PFSK-1 (cell line): ENCODE data around the gene CHID1.

ENCODE experiments used
- FOXP2 ChIP-seq: optimal IDR thresholded peaks from 2 replicates; pipeline ENCODE3; 2011; ENCODE audit warnings: borderline replicate concordance, control low read depth, inconsistent platforms; ENCODE audit not compliant: insufficient read depth; ENCODE audit errors: extremely low read length, extremely low read depth
- POLR2AphosphoS5 ChIP-seq: IDR thresholded peaks from 2 replicates; pipeline ENCODE4 v1.6.1; 2012; ENCODE audit warnings: low read depth, mild to moderate bottlenecking, control low read depth, low read length, moderate library complexity
- REST ChIP-seq, 2 experiments: IDR thresholded peaks; 2 replicates each; pipeline versions ENCODE4 v1.6.1 to v1.8.0; 2011 to 2012; ENCODE audit warnings: low read depth in 2 of 2, low read length in 2 of 2, control low read depth in 1 of 2, inconsistent platforms in 1 of 2, mild to moderate bottlenecking in 1 of 2, moderate library complexity in 1 of 2; ENCODE audit not compliant: insufficient read depth in 1 of 2
- SIN3A ChIP-seq: IDR thresholded peaks from 2 replicates; pipeline ENCODE4 v1.6.1; 2012; ENCODE audit warnings: mild to moderate bottlenecking, low read length, moderate library complexity, borderline replicate concordance; ENCODE audit not compliant: insufficient read depth
- TAF1 ChIP-seq: IDR thresholded peaks from 2 replicates; pipeline ENCODE4 v1.6.1; 2012; ENCODE audit warnings: low read length, control low read depth, borderline replicate concordance; ENCODE audit not compliant: insufficient read depth

CHID1 gene

GRCh38 chr11:910044-910588 lies 494 bp downstream of the CHID1 start:
- TF ChIP-seq TAF1 (no peak), REST (IDR thresholded peaks at IDR 0.05; ENCODE audit: insufficient read depth in 1 of 2, low read depth in 2 of 2, low read length in 2 of 2) (no peak), POLR2AphosphoS5 (no peak), FOXP2 (no peak), SIN3A (no peak)

- TF ChIP-seq SIN3A (no peak), REST (IDR thresholded peaks at IDR 0.05; ENCODE audit: insufficient read depth in 1 of 2, low read depth in 2 of 2, low read length in 2 of 2) (no peak), TAF1 (no peak), FOXP2 (no peak), POLR2AphosphoS5 (no peak)
Observed at GRCh38 chr11:909406-909805, 1.2 kb downstream of the CHID1 start.

GRCh38 chr11:908273-908672 lies 2.3 kb downstream of the CHID1 start:
- TF ChIP-seq FOXP2 (no peak), TAF1 (no peak), REST (IDR thresholded peaks at IDR 0.05; ENCODE audit: insufficient read depth in 1 of 2, low read depth in 2 of 2, low read length in 2 of 2) (0 out of 4 replicates have a peak, but pooled peaks of 1 of the 2 experiments have one; percentile 46)

GRCh38 chr11:907668-908067 lies 2.9 kb downstream of the CHID1 start:
- TF ChIP-seq POLR2AphosphoS5: no peak
- no peak for TF ChIP-seq REST (IDR thresholded peaks at IDR 0.05; ENCODE audit: insufficient read depth in 1 of 2, low read depth in 2 of 2, low read length in 2 of 2)
- no peak for TF ChIP-seq SIN3A
- TF ChIP-seq FOXP2: no peak
- no peak for TF ChIP-seq TAF1

- no peak for TF ChIP-seq FOXP2
- TF ChIP-seq REST (IDR thresholded peaks at IDR 0.05; ENCODE audit: insufficient read depth in 1 of 2, low read depth in 2 of 2, low read length in 2 of 2): no peak
- TF ChIP-seq SIN3A: no peak
Observed at GRCh38 chr11:905952-906351, 4.7 kb downstream of the CHID1 start.
